Activated effector memory CD4-positive, alpha-beta T cell treated with Interleukin-2 at 50 U/mL for 16 hours (primary cell): ENCODE results near the gene KRT36.

Experiments used
- DNase-seq: peaks from one replicate; pipeline ENCODE4 v3.0.0-alpha.2; 2020

Gene KRT36

GRCh38 chr17:41521574-41522261 lies 32.0 kb upstream of the KRT36 start:
- no peak for DNase-seq

- DNase-seq: no peak
These were observed 31.3 kb upstream of the KRT36 start for GRCh38 chr17:41520821-41521521.

- no peak for DNase-seq
These were observed 30.0 kb upstream of the KRT36 start for GRCh38 chr17:41519501-41520224.

- no peak for DNase-seq
These were observed 29.2 kb upstream of the KRT36 start, which contains the start of gene KRT15 for GRCh38 chr17:41518789-41519449. Gene KRT15, minus strand, starts transcription at chr17:41518890. Its CDS starts 63 bp downstream, at chr17:41518827.

GRCh38 chr17:41518031-41518430 lies 28.3 kb upstream of the KRT36 start:
- no peak for DNase-seq

- no peak for DNase-seq
These were observed 27.1 kb upstream of the KRT36 start for GRCh38 chr17:41516830-41517283.

- DNase-seq: no peak
These were observed 26.6 kb upstream of the KRT36 start for GRCh38 chr17:41516147-41516829.

GRCh38 chr17:41513168-41513547 lies 23.4 kb upstream of the KRT36 start:
- no peak for DNase-seq

- DNase-seq: no peak
These were observed 22.9 kb upstream of the KRT36 start for GRCh38 chr17:41512546-41513167.

GRCh38 chr17:41511716-41512115 lies 22.0 kb upstream of the KRT36 start:
- DNase-seq: no peak

- DNase-seq: no peak
These were observed 21.4 kb upstream of the KRT36 start for GRCh38 chr17:41511116-41511515.

- DNase-seq: no peak
These were observed 20.7 kb upstream of the KRT36 start for GRCh38 chr17:41510251-41511065.

- no peak for DNase-seq
These were observed 17.7 kb upstream of the KRT36 start for GRCh38 chr17:41507315-41507880.

GRCh38 chr17:41505809-41506767 lies 16.4 kb upstream of the KRT36 start:
- DNase-seq: no peak

- DNase-seq: no peak
These were observed 15.5 kb upstream of the KRT36 start, which contains the start of gene KRT13 for GRCh38 chr17:41505007-41505808. Gene KRT13, minus strand, starts transcription at chr17:41505612. Its CDS starts 62 bp downstream, at chr17:41505550.

- DNase-seq: no peak
These were observed 14.7 kb upstream of the KRT36 start for GRCh38 chr17:41504246-41504977.

- DNase-seq: no peak
These were observed 13.5 kb upstream of the KRT36 start for GRCh38 chr17:41503202-41503601.
